H54 (cell line): ENCODE data around the gene ZCWPW1.
"Not testable (repeated sequence)": the region's sequence is repeated elsewhere in the genome, so short reads cannot be mapped to it uniquely, and the experiment has no call there.

Source experiments
- DNase-seq: peaks from one replicate; pipeline ENCODE4 v3.0.0; 2011; ENCODE audit warnings: low spot score, mixed read lengths; ENCODE audit not compliant: insufficient read length
- FAIRE-seq: peaks from 3 replicates; lab custom pipeline; 2011; peaks lifted over from hg19 to GRCh38; lab: Jason Lieb, UNC
- POLR2A ChIP-seq: IDR thresholded peaks from 2 replicates; pipeline ENCODE4 v1.6.1; 2011; ENCODE audit warnings: low read depth, mild to moderate bottlenecking, low read length

The ZCWPW1 gene

DNA sequence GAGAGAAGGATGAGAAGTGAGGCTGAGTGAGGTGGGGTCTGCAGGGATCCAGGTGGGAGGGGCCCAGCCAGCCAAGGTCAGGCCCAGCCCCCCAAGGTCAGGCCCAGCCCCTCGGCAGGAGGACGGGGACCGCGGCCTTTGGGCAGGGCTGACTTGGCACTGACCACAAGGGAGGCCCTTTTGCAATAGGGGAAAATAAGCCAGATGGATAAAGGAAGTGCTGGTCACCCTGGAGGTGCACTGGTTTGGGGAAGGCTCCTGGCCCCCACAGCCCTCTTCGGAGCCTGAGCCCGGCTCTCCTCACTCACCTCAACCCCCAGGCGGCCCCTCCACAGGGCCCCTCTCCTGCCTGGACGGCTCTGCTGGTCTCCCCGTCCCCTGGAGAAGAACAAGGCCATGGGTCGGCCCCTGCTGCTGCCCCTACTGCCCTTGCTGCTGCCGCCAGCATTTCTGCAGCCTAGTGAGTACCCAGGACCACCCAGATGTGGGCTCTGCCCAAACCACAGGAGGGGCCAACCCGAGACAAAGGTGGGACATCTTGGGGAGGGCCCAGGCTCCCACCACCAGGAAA is 55.2 kb downstream of the ZCWPW1 start, which contains the start of gene PILRA:
PILRA (plus strand) TSS at position 227 of the 571 bp plus-strand sequence; CDS start at position 397, 170 bp downstream.
- TF ChIP-seq POLR2A, result no peak
- DNase-seq (no peak), FAIRE-seq (no peak)

DNA sequence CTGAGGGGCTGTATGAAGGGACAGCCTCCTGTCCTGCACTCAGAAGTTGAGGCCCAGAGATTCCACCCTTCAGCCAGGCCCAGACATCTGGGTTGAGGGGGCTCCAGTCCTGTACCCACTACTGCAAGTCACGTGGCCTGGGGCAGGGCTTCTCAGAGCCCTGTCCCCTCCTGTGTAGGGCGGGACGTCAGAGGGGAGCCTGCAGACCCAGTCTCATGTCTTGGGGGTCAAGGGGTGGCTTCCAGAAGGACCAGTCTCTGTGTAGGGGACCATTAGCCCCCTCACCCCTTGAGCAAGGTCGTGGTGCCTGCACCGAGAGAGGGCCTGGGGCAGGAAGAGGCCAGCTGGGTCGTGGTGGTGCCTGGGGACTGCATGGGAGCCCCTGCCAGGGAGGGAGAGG is 55.8 kb downstream of the ZCWPW1 start:
- DNase-seq (no peak), FAIRE-seq (no peak)
- no peak for TF ChIP-seq POLR2A

DNA sequence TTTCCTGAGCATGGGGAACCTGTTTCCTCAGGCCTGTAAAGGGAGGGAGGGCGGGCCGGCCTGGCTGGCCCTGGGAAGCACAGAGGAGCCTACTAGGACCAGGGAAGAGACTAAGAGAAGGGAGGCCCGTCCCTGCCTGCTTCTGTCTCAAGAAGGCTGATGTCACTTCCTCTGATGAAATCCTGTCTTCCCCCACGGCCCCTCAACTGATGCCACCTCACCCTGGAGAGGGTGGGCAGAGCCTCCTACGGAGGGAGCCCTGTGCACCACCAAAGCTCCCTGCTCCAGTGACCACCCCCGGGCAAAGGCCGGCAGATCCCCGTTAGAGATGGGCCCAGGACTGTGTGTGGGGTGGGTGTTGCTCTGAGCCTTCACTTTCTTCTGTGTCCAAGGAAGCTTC is 56.2 kb downstream of the ZCWPW1 start:
- TF ChIP-seq POLR2A, result no peak
- no peak for DNase-seq
- no peak for FAIRE-seq

DNA sequence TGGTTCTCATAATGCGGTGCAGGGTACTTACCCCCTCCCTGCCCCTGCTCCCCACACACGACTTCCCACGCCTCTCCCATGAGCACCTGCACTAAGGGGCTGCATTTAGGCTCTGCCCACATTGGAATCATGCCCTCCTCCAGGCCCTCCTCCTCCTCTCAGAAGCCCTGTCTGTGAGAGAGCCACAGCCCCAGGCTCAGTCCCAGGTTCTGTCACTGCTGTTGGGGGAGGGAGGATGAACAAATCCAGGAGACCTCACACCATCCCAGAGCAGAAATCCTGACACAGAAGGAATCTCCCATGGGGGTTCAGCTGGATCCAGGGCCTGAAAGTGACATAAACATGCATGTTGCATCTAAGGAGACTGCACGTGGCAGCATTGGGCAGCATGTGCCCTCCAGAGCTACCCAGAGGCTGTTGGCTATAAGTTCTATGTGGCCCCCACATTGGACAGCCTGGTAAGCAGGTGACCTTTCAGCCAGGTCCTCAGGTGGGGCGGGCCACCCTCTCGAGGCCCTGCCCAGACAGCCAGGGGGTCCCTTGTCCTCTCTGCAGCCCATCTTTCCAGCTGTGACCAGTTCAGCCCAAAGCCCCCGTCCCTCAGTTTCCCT is 56.8 kb downstream of the ZCWPW1 start:
- DNase-seq (no peak), FAIRE-seq (no peak)
- no peak for TF ChIP-seq POLR2A

DNA sequence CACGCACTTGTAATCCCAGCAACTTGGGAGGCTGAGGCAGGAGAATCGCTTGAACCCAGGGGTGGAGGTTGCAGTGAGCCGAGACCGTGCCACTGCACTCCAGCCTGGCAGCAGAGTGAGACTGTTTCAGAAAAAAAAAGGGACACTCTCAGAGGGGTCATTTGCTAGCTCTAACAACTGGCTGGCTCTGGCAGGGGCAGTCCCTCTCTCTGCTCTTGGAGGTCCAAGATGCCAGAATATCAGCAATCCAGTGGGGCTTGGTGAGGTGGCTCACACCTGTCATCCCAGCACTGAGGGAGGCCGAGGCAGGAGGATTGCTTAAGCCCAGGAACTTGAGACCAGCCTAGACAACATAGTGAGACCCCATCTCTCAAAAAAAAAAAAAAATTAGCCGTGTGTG is 57.8 kb downstream of the ZCWPW1 start:
- FAIRE-seq (no peak), DNase-seq (no peak)
- no peak for TF ChIP-seq POLR2A

DNA sequence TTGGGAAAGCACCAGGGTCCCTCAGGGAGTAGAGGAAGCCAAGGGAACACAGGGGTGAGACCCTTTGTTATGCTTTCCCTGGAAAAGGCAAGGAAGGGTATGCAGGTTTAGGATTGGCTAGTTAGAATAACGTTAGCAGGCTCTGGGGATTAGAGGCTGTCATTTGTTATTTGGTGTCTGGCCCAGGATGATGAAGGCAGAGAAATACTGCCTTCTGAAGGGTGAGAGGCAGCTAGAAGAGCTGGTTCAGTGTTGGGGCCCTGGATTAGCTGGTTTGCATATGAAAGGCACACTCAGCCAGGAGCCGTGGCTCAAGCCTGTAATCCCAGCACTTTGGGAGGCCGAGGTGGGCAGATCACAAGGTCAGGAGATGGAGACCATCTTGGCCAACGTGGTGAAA is 58.2 kb downstream of the ZCWPW1 start:
- FAIRE-seq (no peak), DNase-seq (no peak)
- no peak for TF ChIP-seq POLR2A

DNA sequence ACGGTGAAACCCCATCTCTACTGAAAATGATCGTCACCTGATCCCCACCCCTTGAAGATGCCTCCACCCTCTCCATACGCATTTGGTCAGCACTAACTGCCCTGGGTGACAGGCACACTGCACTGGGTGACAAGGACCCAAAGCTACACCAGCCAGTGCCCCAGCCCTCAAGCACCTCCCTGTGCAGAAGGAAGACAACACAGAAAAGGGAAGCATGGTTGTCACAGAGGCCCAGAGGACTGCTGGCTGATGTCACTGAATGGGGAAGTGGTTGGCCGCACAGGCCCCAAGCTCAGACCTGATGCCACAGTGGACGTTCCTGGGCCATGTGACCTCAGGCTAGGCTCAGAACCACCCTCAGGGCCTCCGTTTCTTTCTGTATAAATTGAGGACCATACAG is 59.4 kb downstream of the ZCWPW1 start:
- FAIRE-seq (no peak), DNase-seq (no peak)
- no peak for TF ChIP-seq POLR2A

DNA sequence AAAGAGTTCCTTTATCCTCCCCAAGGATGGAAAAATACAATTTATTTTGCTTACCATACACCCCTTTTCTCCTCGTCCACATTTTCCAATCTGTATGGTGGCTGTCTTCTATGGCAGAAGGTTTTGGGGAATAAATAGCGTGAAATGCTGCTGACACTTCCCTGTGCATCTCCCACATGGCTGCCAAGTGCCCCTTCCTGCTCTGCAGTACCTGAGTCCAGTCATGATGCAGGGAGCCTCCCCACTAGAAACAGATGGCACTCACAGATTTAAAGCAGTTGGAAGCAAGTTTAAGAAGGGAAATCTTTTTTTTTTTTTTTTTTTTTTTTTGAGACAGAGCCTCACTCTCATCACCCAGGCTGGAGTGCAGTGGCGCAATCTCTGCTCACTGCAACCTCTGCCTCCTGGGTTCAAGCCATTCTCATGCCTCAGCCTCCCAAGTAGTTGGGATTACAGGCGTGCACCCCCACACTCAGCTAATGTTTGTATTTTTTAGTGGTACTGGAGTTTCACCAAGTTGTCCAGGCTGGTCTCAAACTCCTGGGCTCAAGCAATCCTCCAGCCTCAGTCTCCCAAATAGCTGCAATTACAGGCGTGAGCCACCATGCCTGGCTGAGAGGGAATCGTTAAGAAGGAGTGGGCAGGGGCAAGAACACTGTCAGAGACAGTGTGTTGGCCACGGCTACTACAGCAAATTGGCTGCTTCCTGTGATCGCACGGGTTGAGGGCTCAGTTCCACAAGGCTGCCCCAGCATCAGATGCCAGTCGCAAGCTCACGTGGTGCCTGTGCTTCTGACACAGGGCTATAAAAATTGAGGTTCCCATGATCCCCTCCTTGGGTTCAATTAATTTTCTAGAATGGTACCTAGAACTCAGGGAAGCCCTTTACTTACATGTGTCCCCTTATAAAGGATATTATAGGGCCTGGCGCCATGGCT is 60.6 kb downstream of the ZCWPW1 start:
- no peak for TF ChIP-seq POLR2A
- DNase-seq, result no peak
- FAIRE-seq, result no peak

DNA sequence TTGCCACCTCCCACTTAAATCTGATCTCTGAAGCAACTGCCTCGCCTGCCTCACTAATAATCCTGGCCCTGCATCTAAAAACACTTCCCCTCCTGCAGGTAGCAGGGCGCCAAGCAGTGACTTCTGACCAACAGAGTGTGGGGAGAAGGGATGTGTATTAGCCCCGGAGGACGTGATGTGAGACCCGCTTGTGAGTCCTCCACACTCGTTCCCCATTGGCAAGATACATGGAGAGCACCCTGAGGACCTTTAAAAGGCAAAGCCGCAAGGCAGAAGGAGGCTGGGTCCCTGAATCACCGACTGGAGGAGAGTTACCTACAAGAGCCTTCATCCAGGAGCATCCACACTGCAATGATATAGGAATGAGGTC is 61.3 kb downstream of the ZCWPW1 start:
- FAIRE-seq, result no peak
- TF ChIP-seq POLR2A, result no peak

DNA sequence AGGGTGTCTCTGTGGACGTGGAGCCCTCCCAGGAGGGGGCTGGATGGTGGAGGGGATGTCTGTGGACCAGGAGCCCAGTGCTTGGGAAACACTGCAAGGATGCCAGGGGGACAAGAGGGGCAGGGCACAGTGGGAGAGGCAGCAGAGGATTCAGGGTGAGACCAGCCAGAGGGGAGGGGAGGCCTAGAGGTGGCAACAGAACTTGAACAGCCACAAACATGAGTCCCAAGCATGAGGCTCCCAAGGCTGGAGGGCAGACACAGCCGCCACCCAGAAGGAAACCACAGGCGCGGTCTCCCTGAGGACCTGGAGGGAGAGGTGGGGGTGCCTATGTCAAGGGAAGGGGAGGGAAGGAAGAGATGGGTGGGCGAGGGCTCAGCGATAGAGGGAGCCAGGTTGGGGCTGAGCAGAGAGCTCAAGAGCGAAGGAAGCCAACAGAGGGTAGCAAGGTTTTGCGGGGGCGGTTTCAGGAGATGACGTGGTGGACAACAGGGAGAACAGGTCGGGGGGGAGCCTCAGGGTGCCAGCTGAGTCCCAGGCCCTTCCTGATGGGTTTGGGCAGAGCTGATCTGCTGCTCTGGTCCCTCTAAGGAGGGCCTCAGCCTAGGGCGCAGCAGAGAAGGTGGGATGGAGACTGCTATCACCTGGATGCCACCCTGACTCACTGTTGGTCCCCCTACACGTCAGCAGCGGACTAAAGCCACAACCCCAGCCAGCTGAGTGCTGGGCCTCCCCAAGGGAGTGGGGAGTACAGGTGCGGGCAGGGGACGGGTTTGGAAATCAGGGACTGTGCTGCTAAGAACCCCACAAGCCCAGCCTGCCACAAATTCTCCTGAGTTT is 61.9 kb downstream of the ZCWPW1 start:
- no peak for FAIRE-seq
- TF ChIP-seq POLR2A, result no peak
- no peak for DNase-seq

More for the DNA sequence above, 61.3 kb downstream of the ZCWPW1 start:
- DNase-seq, result no peak

DNA sequence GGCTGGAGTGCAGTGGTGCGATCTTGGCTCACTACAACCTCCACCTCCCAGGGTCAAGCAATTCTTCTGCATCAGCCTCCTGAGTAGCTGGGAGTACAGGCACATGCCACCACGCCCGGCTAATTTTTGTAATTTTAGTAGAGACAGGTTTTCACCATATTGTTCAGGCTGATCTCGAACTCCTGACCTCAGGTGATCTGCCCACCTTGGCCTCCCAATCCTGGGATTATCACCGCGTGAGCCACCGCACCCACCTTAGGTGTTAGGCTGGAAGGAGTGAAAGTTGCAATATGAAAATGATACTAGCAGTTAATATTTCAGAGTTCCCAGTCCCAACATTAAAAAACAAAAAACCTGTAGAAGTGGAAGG is 62.5 kb downstream of the ZCWPW1 start:
- not testable (repeated sequence) for FAIRE-seq, DNase-seq

DNA sequence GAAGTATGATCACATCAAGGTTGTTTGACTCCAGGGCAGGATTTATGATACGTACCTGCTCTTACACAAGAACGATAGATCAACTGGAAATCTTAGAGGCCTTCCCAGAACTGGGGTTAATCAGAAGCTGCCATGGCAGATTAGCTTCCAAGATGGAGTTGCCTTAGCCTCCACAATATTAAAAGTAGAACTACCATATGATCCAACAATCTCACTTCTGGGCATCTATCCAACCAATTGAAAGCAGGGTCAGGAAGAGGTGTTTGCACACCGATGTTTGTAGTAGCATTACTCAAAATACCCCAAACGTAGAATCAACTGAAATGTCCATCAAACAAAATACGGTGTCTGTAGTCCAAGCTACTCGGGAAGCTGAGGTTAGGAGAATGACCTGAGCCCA is 64.0 kb downstream of the ZCWPW1 start:
- TF ChIP-seq POLR2A, result no peak
- no peak for DNase-seq
- FAIRE-seq, result no peak

DNA sequence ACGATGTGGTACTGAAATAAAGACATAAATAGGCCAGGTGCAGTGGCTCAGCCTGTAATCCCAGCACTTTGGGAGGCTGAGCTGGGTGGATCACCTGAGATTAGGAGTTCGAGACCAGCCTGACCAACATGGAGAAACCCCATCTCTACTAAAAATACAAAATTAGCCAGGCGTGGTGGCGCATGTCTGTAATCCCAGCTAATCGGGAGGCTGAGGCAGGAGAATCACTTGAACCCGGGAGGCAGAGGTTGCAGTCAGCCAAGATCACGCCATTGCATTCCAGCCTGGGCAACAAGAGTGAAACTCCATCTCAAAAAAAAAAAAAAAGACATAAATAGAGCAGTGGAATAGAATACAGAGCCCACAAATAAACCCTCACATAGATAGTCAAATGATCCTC is 64.7 kb downstream of the ZCWPW1 start:
- DNase-seq, FAIRE-seq: not testable (repeated sequence)

DNA sequence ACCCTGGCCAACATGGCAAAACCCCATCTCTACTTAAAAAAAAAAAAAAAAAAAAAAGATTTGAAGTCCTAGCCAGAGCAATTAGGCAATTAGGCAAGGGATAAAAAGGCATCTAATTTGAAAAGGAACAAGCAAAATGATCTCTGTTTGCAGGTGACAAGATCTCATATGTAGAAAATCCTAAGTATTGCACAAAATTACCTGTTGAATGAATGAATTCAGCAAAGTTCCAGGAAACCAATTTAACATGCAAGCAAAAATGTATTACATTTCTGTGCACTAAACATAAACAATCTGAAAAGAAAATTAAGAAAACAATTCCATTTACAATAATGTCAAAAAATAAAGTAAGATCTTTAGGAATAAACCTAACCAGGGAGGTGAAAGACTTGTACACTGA is 65.4 kb downstream of the ZCWPW1 start:
- FAIRE-seq (no peak), DNase-seq (no peak)
- no peak for TF ChIP-seq POLR2A
